SHP77 treated with DMSO at 0.1 percent for 48 hours (cell line): Measurements from ENCODE around the gene ANKRD55.
"Not testable (repeated sequence)": the region's sequence is repeated elsewhere in the genome, so short reads cannot be mapped to it uniquely, and the experiment has no call there.

Experiments used
- DNase-seq: peaks from one replicate; lab custom pipeline; 2025; lab: John Stamatoyannopoulos, UW

The ANKRD55 gene

GRCh38 chr5:56253126-56253525, 20.0 kb upstream of the ANKRD55 start:
- no peak for DNase-seq

- DNase-seq = no peak
Observed at GRCh38 chr5:56251918-56252553, 18.9 kb upstream of the ANKRD55 start.

- DNase-seq = no peak
Observed at GRCh38 chr5:56251440-56251839, 18.3 kb upstream of the ANKRD55 start.

GRCh38 chr5:56250011-56250410, 16.9 kb upstream of the ANKRD55 start:
- DNase-seq = no peak

- DNase-seq = not testable (repeated sequence)
Observed at GRCh38 chr5:56249085-56249484, 16.0 kb upstream of the ANKRD55 start.

GRCh38 chr5:56247592-56247991, 14.5 kb upstream of the ANKRD55 start:
- DNase-seq = no peak

GRCh38 chr5:56246769-56247168, 13.6 kb upstream of the ANKRD55 start:
- DNase-seq = no peak

- DNase-seq = no peak
Observed at GRCh38 chr5:56245481-56245880, 12.4 kb upstream of the ANKRD55 start.

- no peak for DNase-seq
Observed at GRCh38 chr5:56244627-56245026, 11.5 kb upstream of the ANKRD55 start.

- DNase-seq = not testable (repeated sequence)
Observed at GRCh38 chr5:56242271-56242670, 9.1 kb upstream of the ANKRD55 start.

GRCh38 chr5:56232538-56232937, 592 bp downstream of the ANKRD55 start:
- no peak for DNase-seq

GRCh38 chr5:56230576-56230975, 2.6 kb downstream of the ANKRD55 start:
- no peak for DNase-seq

- no peak for DNase-seq
Observed at GRCh38 chr5:56229111-56229510, 4.0 kb downstream of the ANKRD55 start.

- no peak for DNase-seq
Observed at GRCh38 chr5:56228631-56229030, 4.5 kb downstream of the ANKRD55 start.

GRCh38 chr5:56227691-56228090, 5.4 kb downstream of the ANKRD55 start:
- no peak for DNase-seq

- not testable (repeated sequence) for DNase-seq
Observed at GRCh38 chr5:56223298-56223697, 9.8 kb downstream of the ANKRD55 start.

GRCh38 chr5:56221601-56222000, 11.5 kb downstream of the ANKRD55 start:
- not testable (repeated sequence) for DNase-seq

- DNase-seq = no peak
Observed at GRCh38 chr5:56215019-56215830, 17.9 kb downstream of the ANKRD55 start.

GRCh38 chr5:56213886-56214535, 19.1 kb downstream of the ANKRD55 start:
- DNase-seq = not testable (repeated sequence)

GRCh38 chr5:56212130-56212879, 20.8 kb downstream of the ANKRD55 start:
- no peak for DNase-seq

GRCh38 chr5:56211298-56211865, 21.7 kb downstream of the ANKRD55 start:
- no peak for DNase-seq

- no peak for DNase-seq
Observed at GRCh38 chr5:56208681-56209080, 24.4 kb downstream of the ANKRD55 start.
